SK-N-MC (cell line): ENCODE results near the gene TBKBP1.

Source experiments
- EZH2 ChIP-seq: fragments of 200-600 bp; sonication (generic); IDR thresholded peaks from one replicate; pipeline ENCODE4 v1.6.1; 2017; ENCODE audit warnings: antibody characterized with exemption
- POLR2AphosphoS5 ChIP-seq: IDR thresholded peaks from 2 replicates; pipeline ENCODE4 v1.6.1; 2012; ENCODE audit warnings: mild to moderate bottlenecking, low read depth, low read length, borderline replicate concordance

GRCh38 chr17:47654991-47655390, 39.0 kb upstream of the TBKBP1 start:
- no peak for TF ChIP-seq EZH2
- no peak for TF ChIP-seq POLR2AphosphoS5
